Activated CD8-positive, alpha-beta memory T cell treated with anti-CD3 and anti-CD28 coated beads for 36 hours (primary cell): Measurements from ENCODE around the gene GRM7. TPM values are rescaled to one million over a fixed set of nuclear protein-coding genes. Genes with fewer than 3 reads are reported as not detected.

Source experiments
- CTCF ChIA-PET: fragments of 350-600 bp; sonication (Branson Sonifier 250); formaldehyde crosslinking; loops from one replicate; lab custom pipeline; 2021; ENCODE audit warnings: antibody characterized with exemption; lab: Charles Lee
- POLR2A ChIA-PET: fragments of 350-600 bp; sonication (Branson Sonifier 250); formaldehyde crosslinking; loops from one replicate; lab custom pipeline; 2021; ENCODE audit warnings: antibody characterized with exemption; lab: Charles Lee
- total RNA-seq, 2 experiments: library from RNA; stranded (reverse); gene quantifications; one replicate each; pipeline ENCODE4 v1.2.3, GENCODE V29; 2021

The GRM7 gene
- total RNA-seq, 2 experiments from 2014 or later: not detected

- CTCF ChIA-PET: no interaction called here
- POLR2A ChIA-PET: no interaction called here
These were observed 101.9 kb downstream of the GRM7 start for GRCh38 chr3:6962801-6963200.

GRCh38 chr3:6965881-6966280 lies 105.0 kb downstream of the GRM7 start:
- ChIA-PET POLR2A (no interaction called here), CTCF (no interaction called here)

- ChIA-PET CTCF (no interaction called here), POLR2A (no interaction called here)
These were observed 111.0 kb downstream of the GRM7 start for GRCh38 chr3:6971933-6972332.

GRCh38 chr3:6985848-6986247 lies 124.9 kb downstream of the GRM7 start:
- ChIA-PET CTCF (no interaction called here), POLR2A (no interaction called here)

GRCh38 chr3:6989608-6990291 lies 128.8 kb downstream of the GRM7 start:
- CTCF ChIA-PET: no interaction called here
- POLR2A ChIA-PET: no interaction called here

- POLR2A ChIA-PET: no interaction called here
- CTCF ChIA-PET: no interaction called here
These were observed 133.3 kb downstream of the GRM7 start for GRCh38 chr3:6994081-6994668.

GRCh38 chr3:7000501-7000900 lies 139.6 kb downstream of the GRM7 start:
- ChIA-PET POLR2A (no interaction called here), CTCF (no interaction called here)

DNA sequence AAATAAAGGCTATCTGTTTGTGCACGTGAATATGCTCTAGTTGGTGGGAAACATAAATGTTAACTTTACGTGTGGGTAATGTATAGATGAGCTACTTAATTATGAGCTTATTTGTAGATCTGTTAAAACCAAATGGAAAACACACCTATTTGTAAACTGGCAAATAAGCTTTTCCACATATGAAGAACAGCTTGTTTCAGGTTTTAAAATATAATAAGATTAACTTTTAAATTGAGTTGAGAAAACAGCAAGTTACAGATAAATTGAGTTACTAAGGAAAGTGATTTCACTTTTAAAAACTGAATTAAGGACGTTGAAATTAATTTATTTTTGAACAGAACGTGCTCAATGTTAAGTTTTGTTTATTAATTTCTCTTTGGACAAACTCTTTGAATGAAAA lies 140.5 kb downstream of the GRM7 start:
- POLR2A ChIA-PET: no interaction called here
- CTCF ChIA-PET: no interaction called here

DNA sequence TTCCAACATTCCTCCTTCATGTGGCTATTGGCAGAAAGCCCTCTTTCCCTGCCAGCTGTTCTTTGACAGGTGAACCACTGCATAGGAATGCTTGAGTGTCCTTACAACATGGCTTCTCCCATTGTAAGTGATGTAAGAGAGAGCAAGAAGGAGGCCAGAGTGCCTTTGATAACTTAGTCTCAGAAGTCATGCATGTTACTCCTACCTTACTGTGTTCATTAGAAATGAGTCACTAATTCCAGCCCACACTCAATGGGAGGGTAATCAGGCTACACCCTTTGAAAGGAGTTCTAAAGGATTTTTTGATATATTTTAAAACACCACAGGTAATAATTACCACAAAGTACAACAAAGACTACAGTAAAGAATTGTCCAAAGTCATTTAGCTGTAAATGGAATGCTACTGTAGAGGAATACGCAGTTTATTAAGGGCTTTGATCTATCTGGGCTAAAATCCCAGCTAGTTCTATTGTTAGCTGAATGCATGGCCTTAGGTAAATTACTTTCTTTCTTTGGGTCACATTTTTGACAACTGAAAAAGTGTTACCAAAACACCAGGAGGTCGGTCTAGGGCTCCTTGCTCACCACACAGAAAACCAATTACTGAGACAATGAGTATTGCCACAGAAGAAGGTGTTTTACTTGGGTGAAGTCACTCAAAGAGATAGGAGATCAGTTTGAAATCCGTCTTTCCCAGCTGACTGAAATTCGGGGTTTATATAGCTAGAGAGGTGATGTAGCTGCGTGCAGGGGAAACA lies 154.9 kb downstream of the GRM7 start:
- POLR2A ChIA-PET: no interaction called here
- CTCF ChIA-PET: no interaction called here

DNA sequence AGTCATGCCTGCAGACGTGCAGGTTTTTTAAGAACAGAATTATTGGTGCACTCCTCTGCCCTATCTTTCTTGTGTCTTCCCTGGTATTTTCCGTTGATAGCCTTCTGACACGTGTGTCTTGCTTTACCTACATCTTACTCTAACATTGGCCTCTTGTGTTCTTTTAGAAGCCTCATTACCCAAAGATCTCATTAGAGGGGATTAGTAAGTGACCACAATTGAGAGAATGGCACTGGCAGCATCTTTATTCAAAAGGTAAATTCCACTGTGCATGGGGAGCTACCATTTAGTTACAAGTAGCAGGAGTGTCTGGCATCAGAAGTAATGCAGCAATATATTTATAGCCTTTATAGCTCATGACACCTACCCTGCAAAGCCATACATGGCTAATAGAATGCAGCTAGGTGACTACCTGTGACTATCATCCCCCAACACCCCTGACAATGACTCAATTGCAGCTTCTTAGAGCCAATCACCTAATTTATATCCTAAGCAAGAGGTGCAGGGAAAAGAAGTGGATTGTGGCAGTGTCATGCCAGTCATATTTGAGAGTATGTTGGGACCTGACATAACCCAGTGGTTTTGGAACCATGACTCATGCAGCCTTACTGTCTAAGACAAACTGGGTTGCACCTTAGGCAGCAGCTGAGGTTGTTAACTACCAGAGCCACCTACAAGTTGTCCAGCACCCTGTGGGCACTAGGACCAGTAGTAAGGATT lies 164.8 kb downstream of the GRM7 start:
- CTCF ChIA-PET: no interaction called here
- POLR2A ChIA-PET: no interaction called here

DNA sequence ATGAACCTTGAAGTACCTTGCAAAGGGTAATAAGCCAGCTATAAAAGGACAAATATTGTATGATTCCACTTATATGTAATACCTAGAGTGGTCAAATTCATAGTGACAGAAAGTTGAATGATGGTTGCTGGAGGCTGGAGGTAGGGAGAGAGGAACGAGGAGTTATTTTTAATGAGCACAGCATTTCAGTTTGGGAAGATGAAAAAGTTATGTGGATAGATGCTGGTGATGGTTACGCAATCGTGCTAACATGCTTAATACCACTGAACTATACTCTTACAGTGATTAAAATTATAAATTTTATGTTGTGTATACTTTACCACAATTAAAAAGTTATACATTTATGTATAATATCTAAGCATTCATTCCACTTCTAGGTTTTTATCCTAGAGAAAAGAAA lies 168.6 kb downstream of the GRM7 start:
- ChIA-PET CTCF (no interaction called here), POLR2A (no interaction called here)

GRCh38 chr3:7038394-7038793 lies 177.5 kb downstream of the GRM7 start:
- CTCF ChIA-PET: no interaction called here
- POLR2A ChIA-PET: no interaction called here

DNA sequence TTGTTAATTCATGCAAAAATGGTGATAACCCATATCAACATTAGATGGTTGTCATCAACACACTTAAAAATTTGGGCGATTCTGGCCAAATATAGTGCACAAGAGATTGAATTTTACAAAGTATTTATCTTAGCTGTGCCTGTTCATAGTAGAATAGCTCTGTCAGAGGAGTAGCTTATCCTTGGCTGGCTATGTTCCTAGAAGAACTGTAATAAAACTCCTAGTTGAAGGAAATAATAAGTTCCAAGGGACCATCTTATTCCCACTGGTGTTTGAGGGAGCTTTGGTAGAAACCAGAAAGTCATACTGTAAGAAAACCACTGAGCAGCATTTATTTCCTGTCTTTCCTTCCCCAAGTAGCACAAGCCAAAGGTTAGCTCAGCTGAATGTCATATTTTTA lies 201.8 kb downstream of the GRM7 start:
- ChIA-PET CTCF (no interaction called here), POLR2A (no interaction called here)

DNA sequence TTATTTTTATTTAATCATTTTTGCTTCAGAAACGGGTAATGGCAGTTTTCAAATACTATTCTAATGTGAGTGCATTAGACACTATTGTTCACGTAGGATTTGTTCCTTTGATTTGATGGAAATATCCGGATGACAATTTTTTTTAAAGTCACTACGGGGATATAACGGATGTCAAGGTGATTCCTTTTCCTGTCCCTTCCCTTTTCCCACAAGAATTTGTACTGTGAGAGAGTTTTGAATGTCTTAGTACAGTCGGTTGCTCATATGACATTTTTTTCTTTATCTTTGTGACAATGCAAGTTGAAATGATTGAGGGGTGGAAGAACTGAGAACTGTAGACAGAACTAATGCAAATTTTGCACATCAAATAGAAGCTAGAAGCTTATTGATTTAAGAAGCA lies 209.5 kb downstream of the GRM7 start:
- POLR2A ChIA-PET: no interaction called here
- CTCF ChIA-PET: no interaction called here

GRCh38 chr3:7074217-7074616 lies 213.3 kb downstream of the GRM7 start:
- CTCF ChIA-PET: no interaction called here
- POLR2A ChIA-PET: no interaction called here

- CTCF ChIA-PET: interaction anchor here (0.7 kb wide), 1 partner anchor 45 kb away, joined by 3 read pairs; no protein-coding TSS in a partner anchor
- POLR2A ChIA-PET: no interaction called here
These were observed 214.2 kb downstream of the GRM7 start for GRCh38 chr3:7075117-7075516.

GRCh38 chr3:7075901-7076300 lies 215.0 kb downstream of the GRM7 start:
- ChIA-PET CTCF (no interaction called here), POLR2A (no interaction called here)

DNA sequence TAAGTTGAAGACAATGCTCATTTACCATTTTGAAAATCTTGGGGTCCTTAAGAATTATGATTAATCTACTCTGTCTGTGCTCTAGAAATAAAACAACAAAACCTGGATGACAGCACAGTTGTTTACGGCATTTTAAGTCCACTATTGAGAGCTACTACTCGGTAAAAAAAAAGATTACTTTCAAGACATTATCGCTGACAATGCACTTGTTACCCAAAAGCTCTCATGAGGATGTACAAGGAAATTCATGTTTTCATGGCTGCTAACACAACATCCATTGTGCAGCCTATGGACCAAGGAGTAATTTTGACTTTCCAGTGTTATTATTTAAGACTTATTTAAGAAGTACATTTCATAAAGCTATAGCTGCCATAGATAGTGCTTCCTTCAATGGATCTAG lies 221.3 kb downstream of the GRM7 start:
- CTCF ChIA-PET: no interaction called here
- POLR2A ChIA-PET: no interaction called here

GRCh38 chr3:7086417-7086816 lies 225.5 kb downstream of the GRM7 start:
- ChIA-PET POLR2A (no interaction called here), CTCF (no interaction called here)

DNA sequence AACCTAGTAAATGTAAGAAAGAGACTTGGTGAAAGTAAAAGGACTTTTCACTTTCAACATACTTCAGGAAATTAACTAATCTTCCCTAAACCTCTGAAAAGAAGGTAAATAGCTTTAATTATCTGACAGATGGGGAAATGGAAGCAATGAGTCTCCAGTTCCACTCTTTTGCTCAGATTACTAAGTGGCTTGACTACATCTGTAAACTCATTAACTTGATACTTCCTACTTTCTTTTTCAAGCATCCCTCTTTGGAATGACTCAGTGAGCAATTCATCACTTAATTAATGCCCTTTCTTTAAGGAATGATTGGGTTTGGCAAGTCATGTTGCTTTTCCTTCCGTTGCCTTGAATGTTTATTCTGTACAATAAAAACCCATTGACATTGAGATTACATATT lies 234.2 kb downstream of the GRM7 start:
- CTCF ChIA-PET: no interaction called here

More for the DNA sequence above, 234.2 kb downstream of the GRM7 start:
- POLR2A ChIA-PET: no interaction called here
